ENCODE measurements around the gene SST. TPM values are rescaled to one million over a fixed set of nuclear protein-coding genes. Genes with fewer than 3 reads are reported as not detected.

The SST gene
- total and polyA plus RNA-seq, 7 donors: 1.1 to 19.2 (median 7.0) TPM; not detected in 1

DNA sequence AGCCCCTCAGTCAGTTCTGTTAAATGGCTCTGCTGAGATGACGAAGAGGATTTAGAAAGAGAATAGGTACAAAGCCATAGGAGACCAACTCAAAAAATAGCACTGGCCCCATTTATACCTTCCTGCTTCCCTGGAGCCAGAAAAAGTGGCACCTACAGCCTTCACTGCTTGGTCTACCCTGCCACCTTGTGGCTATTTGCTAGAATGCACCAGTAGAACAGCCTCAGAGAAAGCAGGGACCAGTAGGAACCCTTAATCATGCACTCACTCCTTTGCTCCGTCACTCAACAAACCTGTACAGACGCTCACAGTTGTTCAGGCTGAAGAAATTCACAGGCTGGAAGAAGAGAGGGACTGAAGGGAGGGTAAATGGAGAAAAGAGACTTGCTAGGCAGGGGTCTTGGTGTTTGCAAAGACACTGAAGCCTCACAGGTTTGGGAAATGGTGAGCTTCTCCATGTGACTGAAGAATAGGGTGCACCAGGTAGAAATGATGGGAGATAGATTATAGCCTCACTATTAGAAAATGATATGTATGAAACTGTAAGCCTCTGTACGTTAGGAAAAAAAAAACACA lies 44.3 kb upstream of the SST start:
- intact Hi-C loops (cut with DNase I): loop anchor here (1.0 to 5.0 kb wide), 3 partner anchors 395 to 1100 kb away; no protein-coding TSS in a partner anchor
- Histone ChIP-seq H3K27me3 (no peaks in the 10 kb centered on the region), H3K4me3 (no peak overlapping the region), H3K9me3 (no peaks in the 10 kb centered on the region), H3K4me1 (peaks cover 0 to 10% (median 3%) of the 10 kb centered on the region in 4 donors), H3K27ac (no peak overlapping the region), H3K36me3 (no peaks in the 10 kb centered on the region)
- TF ChIP-seq POLR2AphosphoS5 (IDR thresholded peaks at IDR 0.05): no peak
- TF ChIP-seq, protein P1, sequence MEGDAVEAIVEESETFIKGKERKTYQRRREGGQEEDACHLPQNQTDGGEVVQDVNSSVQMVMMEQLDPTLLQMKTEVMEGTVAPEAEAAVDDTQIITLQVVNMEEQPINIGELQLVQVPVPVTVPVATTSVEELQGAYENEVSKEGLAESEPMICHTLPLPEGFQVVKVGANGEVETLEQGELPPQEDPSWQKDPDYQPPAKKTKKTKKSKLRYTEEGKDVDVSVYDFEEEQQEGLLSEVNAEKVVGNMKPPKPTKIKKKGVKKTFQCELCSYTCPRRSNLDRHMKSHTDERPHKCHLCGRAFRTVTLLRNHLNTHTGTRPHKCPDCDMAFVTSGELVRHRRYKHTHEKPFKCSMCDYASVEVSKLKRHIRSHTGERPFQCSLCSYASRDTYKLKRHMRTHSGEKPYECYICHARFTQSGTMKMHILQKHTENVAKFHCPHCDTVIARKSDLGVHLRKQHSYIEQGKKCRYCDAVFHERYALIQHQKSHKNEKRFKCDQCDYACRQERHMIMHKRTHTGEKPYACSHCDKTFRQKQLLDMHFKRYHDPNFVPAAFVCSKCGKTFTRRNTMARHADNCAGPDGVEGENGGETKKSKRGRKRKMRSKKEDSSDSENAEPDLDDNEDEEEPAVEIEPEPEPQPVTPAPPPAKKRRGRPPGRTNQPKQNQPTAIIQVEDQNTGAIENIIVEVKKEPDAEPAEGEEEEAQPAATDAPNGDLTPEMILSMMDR (IDR thresholded peaks at IDR 0.05): peak; percentile 86 to 93 (median 92)
- no peak for TF ChIP-seq POLR2A (IDR thresholded peaks at IDR 0.05)
- WGBS, 2 donors: 19 to 26% methylated on average over 4 of the region's 4 CpGs
- DNase-seq: peak; percentile 80

- intact Hi-C loops (cut with DNase I): loop anchor here (5.0 kb wide), 1 partner anchor 491 kb away; no protein-coding TSS in a partner anchor
- Histone ChIP-seq H3K27me3 (no peaks in the 10 kb centered on the region), H3K9me3 (no peaks in the 10 kb centered on the region), H3K36me3 (no peaks in the 10 kb centered on the region), H3K27ac (no peak overlapping the region), H3K4me1 (peaks cover 0 to 7% (median 0%) of the 10 kb centered on the region in 4 donors), H3K4me3 (no peak overlapping the region)
- TF ChIP-seq, protein P1 (IDR thresholded peaks at IDR 0.05): no peak
- TF ChIP-seq POLR2A (IDR thresholded peaks at IDR 0.05) (no peak), EP300 (IDR thresholded peaks at IDR 0.05) (no peak), POLR2AphosphoS5 (IDR thresholded peaks at IDR 0.05) (no peak)
- 81 to 84% methylated on average over 2 of the region's 2 CpGs for WGBS, 2 donors
- DNase-seq: no peak
Observed at GRCh38 chr3:187713504-187713903, 43.3 kb upstream of the SST start.

DNA sequence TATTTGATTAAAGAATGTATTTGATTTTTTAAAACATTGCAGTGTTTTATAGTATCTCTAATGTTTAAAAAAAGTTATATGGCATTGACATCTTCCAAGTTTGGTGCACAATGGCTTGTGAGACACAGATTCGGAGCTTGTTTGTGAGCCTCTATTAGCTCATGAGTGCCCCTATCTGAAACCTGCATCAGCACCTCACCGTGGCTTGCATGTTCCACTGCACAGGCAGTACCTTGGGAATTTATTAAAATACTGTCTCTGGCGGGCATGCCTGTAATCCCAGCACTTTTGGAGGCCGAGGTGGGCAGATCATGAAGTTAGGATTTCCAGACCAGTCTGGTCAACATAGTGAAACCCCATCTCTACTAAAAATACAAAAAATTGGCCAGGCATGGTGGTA lies 39.0 kb upstream of the SST start:
- no peaks in the 10 kb centered on the region for H3K27me3 ChIP-seq
- H3K9me3 ChIP-seq: no peaks in the 10 kb centered on the region
- intact Hi-C loops (cut with DNase I): no loop called here
- H3K27ac ChIP-seq: no peak overlapping the region
- TF ChIP-seq POLR2A (IDR thresholded peaks at IDR 0.05) (no peak), POLR2AphosphoS5 (IDR thresholded peaks at IDR 0.05) (no peak), EP300 (IDR thresholded peaks at IDR 0.05) (no peak)
- TF ChIP-seq, protein P1 (IDR thresholded peaks at IDR 0.05): no peak
- no peaks in the 10 kb centered on the region for H3K4me1 ChIP-seq
- no peak for DNase-seq
- no peak overlapping the region for H3K4me3 ChIP-seq
- 83 to 84% methylated on average over 4 of the region's 4 CpGs for WGBS, 2 donors
- H3K36me3 ChIP-seq: no peaks in the 10 kb centered on the region

DNA sequence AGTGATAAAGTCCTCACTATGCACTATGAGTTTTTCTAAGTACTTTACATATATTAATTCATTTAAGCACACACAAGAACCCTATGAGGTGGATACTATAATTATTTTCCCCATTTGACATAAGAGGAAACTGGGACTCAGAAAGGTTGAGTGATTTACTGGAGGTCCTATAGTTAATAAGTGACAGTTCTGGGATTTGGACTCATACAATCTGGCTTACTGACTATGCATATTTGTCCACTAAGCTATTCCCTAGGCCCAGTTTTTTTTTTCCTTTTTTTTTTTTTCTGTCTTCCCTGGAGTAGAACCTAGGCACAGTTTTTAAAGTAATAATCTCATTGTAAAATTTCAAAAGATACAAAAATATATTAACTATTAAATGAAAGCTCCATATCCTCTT lies 38.5 kb upstream of the SST start:
- no peak for DNase-seq
- H3K27me3 ChIP-seq: no peaks in the 10 kb centered on the region
- no peaks in the 10 kb centered on the region for H3K36me3 ChIP-seq
- intact Hi-C loops (cut with DNase I): no loop called here
- H3K9me3 ChIP-seq: no peaks in the 10 kb centered on the region
- H3K27ac ChIP-seq: no peak overlapping the region
- no peak for TF ChIP-seq EP300 (IDR thresholded peaks at IDR 0.05)
- no peak for TF ChIP-seq POLR2AphosphoS5 (IDR thresholded peaks at IDR 0.05)
- TF ChIP-seq, protein P1 (IDR thresholded peaks at IDR 0.05): no peak
- no peak for TF ChIP-seq POLR2A (IDR thresholded peaks at IDR 0.05)
- H3K4me3 ChIP-seq: no peak overlapping the region
- H3K4me1 ChIP-seq: no peaks in the 10 kb centered on the region

DNA sequence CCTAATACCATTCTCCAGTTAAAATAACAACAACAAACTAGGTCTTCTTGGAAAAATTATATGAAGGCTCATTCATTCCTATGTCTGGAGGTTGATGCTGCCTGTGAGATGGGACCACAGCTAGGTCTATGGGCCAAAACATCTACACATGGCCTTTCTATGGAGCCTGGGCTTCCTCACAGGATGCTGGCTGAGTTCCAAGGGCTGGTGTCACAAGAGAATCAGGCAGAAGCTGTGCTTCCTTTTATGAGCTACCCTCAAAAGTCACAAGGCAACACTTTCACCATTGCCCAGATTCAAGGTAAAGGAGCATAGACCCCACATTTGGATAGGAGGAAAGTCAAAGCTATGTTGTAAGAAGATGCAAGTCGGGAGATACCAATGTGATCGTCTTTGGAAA lies 36.8 kb upstream of the SST start:
- Histone ChIP-seq H3K27ac (no peak overlapping the region), H3K4me3 (no peak overlapping the region), H3K9me3 (no peaks in the 10 kb centered on the region), H3K27me3 (no peaks in the 10 kb centered on the region), H3K4me1 (no peaks in the 10 kb centered on the region), H3K36me3 (no peaks in the 10 kb centered on the region)
- TF ChIP-seq POLR2A (IDR thresholded peaks at IDR 0.05) (no peak), POLR2AphosphoS5 (IDR thresholded peaks at IDR 0.05) (no peak), EP300 (IDR thresholded peaks at IDR 0.05) (no peak)
- TF ChIP-seq, protein P1 (IDR thresholded peaks at IDR 0.05): no peak
- intact Hi-C loops (cut with DNase I): no loop called here
- WGBS, 2 donors: 86 to 92% methylated on average over 2 of the region's 2 CpGs
- DNase-seq: no peak

Measured in sigmoid colon (tissue), 7 donors.